H7 (cell line): ENCODE data around the gene PHYKPL. TPM values are rescaled to one million over a fixed set of nuclear protein-coding genes. Genes with fewer than 3 reads are reported as not detected.
A peak's percentile ranks its signal among the peaks of the same experiment; 100 is the strongest.

ENCODE experiments used
- DNase-seq: peaks from one replicate; pipeline ENCODE4 v3.0.0; 2012
- H3K27me3 ChIP-seq: 2 replicates; pipeline ENCODE4 v1.6.0; 2011; ENCODE audit warnings: mild to moderate bottlenecking, low read length; ENCODE audit not compliant: control insufficient read depth, insufficient read depth
- H3K36me3 ChIP-seq: replicated peaks from 2 replicates; pipeline ENCODE4 v1.5.1; 2011; ENCODE audit warnings: low read length; ENCODE audit not compliant: control insufficient read depth, insufficient read depth
- H3K4me3 ChIP-seq: 2 replicates; pipeline ENCODE4 v1.5.1; 2011; ENCODE audit warnings: low read depth, mild to moderate bottlenecking, control low read depth, low read length, moderate library complexity; ENCODE audit not compliant: insufficient read depth
- total RNA-seq: library from RNA; depleted of rRNA; stranded (reverse); fragments of >200 nt; shearing (Covaris generic); gene quantifications from 2 replicates; pipeline ENCODE4 v1.2.3, GENCODE V29; 2014; rRNA removed

Gene PHYKPL
- total RNA-seq = 11.3 and 25.1 TPM in 2 replicates

DNA sequence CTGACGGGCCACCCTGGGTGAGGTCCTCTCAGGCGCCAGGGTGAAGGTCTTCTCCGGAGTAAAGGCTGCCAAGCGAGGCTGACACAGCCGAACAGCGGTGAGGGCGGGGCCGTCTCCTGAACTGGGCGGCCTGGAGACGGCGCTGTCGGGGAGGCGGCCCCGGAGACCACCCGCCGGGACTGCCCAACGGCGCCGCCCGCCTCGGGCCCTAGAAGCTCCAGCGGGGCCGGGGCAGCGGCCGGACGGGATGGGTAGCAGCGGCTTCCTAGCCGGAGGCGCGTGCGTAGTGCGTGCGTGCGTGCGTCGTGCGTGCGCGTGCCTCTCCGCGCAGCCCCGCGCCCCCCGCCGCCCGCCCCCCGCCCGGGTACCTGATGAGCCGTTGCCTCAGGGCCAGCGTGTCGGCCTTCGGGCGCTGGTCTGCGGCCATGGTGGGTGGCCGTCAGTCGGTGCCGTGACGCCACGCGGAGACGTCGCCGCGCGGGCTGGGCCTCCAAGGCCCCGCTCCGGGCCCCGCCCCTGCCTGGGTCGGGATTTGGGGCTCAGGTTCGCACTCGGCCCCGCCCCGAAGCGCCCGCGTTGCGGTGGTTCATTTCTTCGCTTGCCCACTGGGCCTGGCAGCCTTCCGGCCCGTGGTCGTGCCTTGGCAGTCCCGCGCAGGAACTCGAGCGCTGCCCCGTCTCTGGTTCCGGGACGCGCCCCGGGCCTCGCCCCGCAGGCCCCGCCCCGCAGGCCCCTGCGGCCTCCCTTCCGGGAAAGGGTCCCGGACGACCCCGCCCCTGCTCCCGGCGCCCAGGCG, at the start of gene PHYKPL:
PHYKPL (minus strand) TSS at position 679 of the 796 bp plus-strand sequence; CDS start at position 427, 252 bp downstream.
- Histone ChIP-seq H3K27me3 (no peaks in the 10 kb centered on the region), H3K36me3 (peaks cover 15% of the 10 kb centered on the region), H3K4me3 (peak within 1 kb of the TSS; percentile 82)
- DNase-seq = peak; percentile 95

DNA sequence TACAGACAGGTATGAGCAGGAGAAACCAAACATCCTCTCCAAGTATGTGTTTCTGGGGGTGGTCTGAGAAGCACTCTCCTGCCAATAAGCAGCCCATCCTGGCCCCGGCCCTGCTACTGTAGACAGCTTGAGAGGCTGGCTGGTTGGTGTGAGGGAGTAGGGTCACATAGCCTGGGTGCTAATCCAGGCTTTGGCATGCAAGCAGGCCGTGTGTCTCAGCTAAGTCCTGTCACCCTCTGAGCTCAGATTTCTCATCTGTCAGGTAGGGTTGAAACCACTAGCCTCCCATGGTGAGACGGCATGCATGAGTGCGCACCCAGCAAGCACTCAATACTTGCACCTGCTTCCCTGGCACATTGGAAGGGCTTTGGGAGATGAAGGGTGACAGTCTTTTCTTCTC, 49.8 kb upstream of the PHYKPL start:
- Histone ChIP-seq H3K4me3 (no peak overlapping the region), H3K27me3 (no peaks in the 10 kb centered on the region), H3K36me3 (no peaks in the 10 kb centered on the region)
- no peak for DNase-seq

DNA sequence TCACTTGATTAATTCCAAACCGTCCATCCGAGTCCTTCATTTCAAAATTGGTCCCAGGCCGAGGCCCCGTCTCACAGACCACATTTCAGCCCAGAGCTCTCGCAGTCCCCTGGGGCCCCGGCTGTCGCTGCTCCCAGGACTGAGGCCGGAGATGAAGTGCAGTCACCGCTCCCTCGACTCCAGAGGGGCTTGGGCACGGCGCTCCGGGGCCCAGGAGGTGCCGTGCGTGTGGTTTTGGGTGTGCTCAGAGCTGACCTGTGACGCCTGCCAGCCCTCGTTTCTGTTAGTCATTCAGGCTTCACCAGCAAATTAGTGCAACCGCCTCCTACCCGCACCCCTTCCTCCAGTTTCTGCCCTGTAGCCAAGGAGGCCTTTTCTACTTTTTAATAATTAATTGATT, 48.7 kb upstream of the PHYKPL start:
- DNase-seq = no peak

DNA sequence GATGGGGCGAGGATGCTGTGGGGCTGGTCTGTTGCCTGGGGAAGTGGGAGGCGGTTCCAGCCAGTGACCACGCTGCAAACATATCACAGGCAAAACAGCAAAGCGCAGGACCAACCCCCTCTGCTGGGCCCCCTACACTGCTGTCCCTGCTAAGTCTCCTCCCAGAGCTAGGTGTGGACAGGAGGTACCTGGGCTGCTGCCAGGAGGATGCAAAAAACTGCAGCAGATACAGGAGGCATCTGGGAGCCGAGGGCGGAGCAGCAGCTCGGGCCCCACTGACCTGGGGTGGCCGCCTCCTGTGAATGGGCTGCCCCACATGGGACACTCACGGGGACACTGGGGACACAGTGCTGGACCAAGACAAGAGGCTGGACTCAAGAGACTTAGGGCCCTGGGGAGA, 48.0 kb upstream of the PHYKPL start:
- no peak for DNase-seq

More for the DNA sequence above, 48.7 kb upstream of the PHYKPL start:
- Histone ChIP-seq H3K27me3 (no peaks in the 10 kb centered on the region), H3K4me3 (no peak overlapping the region), H3K36me3 (no peaks in the 10 kb centered on the region)

DNA sequence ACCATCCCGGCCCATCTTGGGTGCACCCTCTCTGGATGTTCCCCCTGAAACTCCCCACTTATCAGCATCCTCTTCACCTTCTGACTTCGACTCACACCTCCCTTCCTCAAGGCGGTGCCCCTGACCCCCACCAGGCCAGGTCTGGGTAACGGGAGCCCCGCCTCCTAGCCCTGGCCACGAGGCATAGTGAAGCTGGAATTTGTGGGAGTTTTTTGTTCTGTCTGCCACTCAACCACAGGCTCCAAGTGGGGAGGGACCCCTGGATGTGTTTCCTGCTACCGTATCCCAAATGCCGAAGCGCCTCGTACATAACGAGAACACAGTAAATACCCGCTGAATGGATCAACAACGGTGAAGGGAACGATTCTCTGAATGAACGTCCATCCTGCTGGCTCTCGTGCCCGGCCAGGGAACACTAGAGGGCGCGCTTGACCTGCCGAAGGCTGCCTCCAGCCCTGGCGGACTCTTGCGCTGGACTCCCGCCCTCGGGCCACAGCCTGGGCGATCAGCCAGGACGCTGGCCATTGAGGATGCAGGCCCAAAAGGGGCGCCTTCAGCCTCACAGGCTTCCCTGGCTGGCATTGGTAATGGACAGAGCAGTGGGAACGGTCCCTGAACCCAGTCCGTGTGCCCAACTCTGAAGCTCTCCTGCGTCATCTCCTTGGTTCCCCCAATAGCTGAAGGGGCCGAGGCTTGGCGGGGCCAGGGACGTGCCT, 47.3 kb upstream of the PHYKPL start:
- no peaks in the 10 kb centered on the region for H3K27me3 ChIP-seq
- no peak overlapping the region for H3K4me3 ChIP-seq
- DNase-seq = peak; percentile 98
- H3K36me3 ChIP-seq = no peaks in the 10 kb centered on the region

More for the DNA sequence above, 48.0 kb upstream of the PHYKPL start:
- Histone ChIP-seq H3K4me3 (no peak overlapping the region), H3K36me3 (no peaks in the 10 kb centered on the region), H3K27me3 (no peaks in the 10 kb centered on the region)

DNA sequence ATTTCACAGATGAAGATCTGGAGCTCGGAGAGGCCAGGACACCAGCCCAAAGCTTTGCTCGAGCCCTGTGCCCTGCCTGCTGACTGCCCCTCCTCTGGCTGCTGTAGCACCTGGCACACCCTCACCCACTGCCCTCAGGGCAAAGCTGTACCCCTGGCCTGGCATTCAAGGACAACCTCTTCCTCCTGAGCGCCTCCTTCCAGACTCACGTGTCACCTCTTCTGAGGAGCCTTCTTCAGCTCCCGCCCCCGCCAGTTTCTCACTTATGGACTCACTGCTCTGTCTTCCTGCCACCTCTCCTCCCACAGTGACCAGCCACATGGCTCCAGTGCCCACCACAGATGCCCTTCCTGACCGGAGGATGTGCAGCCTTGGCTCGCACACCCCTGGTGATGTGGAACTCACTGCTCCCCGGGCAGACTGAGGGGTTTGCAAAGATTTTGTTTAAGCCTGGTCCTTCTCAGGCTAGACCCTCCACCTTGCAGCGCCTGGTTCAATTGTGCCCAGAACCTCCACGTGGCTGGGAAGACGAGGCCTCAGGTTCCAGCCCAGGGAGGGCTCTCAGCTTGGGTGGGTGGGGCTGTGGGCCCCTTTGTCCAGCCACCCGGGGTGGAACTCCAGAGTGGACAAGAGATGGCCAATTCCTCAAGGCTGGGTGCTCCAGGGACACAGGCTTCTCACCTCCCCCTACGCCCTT, 46.6 kb upstream of the PHYKPL start:
- no peak for DNase-seq
- Histone ChIP-seq H3K4me3 (no peak overlapping the region), H3K27me3 (no peaks in the 10 kb centered on the region), H3K36me3 (no peaks in the 10 kb centered on the region)

DNA sequence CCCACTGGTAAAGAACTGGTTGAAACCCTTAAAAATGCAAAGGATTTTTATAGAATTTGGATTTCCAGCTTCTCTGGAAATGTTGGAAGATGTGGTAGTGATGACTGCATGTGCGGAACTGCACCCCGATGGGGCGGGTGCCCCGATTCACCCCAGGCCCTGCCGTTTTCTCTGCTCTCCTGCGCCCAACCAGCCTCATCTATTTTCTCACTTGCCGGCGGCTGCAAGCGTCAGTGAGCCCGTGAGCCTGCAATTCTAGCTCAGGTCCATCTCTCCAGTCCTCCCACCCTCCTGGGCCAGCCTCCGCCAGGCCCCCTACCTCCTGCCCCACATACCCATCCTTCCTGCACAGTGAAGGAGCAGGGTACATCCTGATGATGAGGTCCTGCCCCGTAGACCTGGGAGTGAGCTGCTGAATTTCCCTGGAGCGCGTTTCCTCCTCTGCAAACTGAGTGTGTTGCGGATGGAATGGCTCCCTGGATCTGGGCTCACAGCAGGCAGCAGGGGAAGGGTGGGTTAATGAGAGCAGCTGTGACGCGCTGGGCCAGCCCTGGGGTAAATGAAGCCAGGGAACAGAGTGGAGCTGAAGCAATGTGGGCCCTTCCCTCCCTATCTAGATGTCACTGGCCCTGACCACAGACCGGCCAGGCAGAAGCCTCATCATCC, 45.9 kb upstream of the PHYKPL start:
- Histone ChIP-seq H3K36me3 (no peaks in the 10 kb centered on the region), H3K27me3 (no peaks in the 10 kb centered on the region), H3K4me3 (no peak overlapping the region)
- no peak for DNase-seq

DNA sequence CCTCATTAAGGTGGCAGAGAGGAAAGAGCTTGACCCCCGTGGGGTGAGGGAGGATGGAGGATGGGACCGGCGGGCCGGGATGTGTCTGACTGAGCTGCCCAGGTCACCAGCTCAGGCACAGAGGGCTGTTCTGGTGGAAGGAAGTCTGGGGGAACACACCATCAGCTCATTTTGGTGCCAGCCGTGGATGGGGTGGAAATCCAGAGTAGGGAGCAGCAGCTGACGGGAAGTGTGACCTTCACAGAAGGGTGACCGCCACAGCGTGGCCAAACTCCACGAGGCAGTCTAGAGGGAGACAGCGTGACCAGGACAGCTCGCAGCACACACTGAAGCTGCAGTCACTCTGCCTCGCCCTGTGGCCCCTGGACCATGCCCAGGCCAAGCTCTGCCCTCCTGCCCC, 45.3 kb upstream of the PHYKPL start:
- DNase-seq = no peak
- H3K4me3 ChIP-seq = no peak overlapping the region
- no peaks in the 10 kb centered on the region for H3K27me3 ChIP-seq
- H3K36me3 ChIP-seq = no peaks in the 10 kb centered on the region

DNA sequence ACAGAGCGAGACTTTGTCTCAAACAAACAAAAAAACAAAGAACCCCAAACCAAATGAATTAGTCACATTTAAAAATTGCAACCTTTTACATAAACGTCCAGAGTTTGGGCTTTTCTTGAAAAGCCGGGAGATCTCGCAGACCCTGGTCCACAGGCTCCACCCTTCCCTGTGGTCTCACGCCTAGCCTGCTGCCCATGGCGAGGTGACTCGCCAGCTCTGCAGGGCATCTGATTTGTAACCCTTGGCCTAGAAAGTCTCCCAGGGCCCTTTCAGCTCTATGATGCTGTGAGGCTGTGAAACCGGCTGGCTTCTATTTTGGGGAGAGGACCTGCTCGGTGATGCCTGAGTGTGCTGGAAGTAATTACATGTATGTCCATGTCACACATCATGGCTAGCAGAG, 44.7 kb upstream of the PHYKPL start:
- H3K4me3 ChIP-seq = no peak overlapping the region
- no peaks in the 10 kb centered on the region for H3K36me3 ChIP-seq
- DNase-seq = no peak
- no peaks in the 10 kb centered on the region for H3K27me3 ChIP-seq

DNA sequence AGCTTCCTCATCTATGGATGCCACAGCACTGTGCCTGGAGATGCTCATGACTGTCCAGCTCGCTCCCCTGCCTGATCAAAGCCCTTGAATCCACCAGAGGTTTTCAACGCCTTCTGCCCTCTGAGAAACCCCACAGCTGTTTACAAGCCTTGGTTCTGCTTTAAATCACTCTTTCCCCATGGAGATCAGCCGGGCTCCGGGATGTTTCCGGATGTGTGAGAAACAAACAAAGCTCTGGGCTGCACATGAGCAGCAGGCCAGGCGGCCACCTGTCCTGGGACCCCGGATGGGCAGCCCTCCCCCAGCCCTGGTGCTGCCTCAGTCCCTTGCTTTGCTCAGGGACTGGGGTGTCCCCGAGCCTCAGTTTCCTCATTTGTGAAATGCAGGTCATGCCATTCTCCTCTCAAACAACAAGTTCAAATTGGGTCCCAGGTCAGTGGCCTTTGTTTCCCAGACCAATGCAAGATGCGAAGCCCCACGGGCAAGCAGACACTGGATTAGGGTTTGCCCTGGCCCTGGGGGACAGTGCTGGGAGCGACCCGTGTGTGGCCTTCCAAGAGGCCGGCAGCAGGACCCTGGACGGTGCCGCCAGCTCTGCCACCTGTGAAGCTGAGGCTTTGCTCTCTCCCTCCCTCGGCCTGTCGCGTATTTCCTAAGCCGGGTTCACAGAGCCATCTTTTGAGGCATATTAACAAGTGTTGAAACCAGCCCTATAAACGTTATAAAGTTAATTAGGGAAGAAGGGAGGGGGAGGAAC, 42.4 kb upstream of the PHYKPL start:
- no peak for DNase-seq
- Histone ChIP-seq H3K36me3 (no peaks in the 10 kb centered on the region), H3K27me3 (no peaks in the 10 kb centered on the region), H3K4me3 (no peak overlapping the region)

DNA sequence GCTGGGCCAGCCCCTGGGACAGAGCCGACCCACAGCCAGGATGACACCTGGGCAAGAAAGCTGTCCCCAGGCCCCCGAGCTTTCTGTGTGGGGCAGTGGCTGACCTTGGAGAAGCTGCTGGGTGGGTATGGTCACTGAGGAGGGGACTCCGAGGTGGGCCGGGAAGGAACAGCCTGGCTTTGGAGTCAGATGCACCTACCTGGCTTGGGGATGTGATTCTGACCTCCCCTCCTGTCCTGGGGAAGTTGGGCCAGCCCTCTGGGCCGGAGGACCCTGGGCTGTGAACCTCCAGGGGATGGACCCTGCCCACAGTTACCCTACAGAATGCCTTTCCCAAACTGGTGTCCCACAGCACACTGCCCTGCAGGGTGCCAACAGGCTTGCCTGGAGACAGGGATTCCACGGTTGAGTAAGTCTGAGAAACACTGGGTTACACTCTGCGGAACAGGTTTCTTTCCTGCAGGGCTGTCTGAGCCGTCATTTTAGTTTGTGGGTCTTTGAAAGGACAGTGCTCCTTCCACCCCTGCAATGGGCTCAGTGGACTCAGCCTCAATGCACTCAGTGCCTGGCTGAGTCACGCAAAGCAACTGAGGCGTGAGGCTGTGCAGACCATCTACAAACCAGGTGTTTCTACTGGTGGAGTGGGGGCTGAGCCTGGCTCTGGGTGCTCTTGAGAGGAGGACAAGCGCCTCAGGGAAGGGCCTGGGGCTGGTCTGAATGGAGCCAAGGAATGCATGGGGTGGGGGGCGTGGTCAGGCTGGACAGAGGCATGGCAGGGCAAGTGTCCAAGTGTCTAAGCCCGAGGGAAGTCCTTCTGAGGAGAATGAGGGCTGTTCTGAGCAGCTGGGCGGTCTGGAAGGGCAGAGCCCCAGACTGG, 41.3 kb upstream of the PHYKPL start:
- no peak for DNase-seq
- Histone ChIP-seq H3K4me3 (no peak overlapping the region), H3K27me3 (no peaks in the 10 kb centered on the region), H3K36me3 (no peaks in the 10 kb centered on the region)

DNA sequence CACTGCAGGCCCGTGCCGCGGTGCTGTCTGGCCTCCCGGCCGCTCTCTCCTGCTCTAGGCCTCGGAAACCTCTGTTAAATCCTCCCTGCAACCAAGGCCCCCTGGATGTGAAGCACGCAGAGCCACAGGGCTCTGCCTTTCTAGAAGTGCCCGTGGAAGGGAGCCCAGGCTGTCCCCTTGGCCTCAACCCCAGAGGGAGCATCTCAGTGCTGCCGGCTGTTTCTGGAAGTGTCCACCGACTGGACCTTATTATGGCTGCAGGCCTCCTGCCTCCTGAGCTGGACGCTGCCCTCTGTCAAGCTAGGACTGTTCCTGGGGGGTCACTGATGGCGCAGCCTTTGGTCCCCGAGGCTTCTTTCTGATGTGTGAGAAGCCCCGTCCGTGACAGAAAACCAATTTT, 40.4 kb upstream of the PHYKPL start:
- H3K36me3 ChIP-seq = no peaks in the 10 kb centered on the region
- no peak for DNase-seq
- no peaks in the 10 kb centered on the region for H3K27me3 ChIP-seq
- no peak overlapping the region for H3K4me3 ChIP-seq

DNA sequence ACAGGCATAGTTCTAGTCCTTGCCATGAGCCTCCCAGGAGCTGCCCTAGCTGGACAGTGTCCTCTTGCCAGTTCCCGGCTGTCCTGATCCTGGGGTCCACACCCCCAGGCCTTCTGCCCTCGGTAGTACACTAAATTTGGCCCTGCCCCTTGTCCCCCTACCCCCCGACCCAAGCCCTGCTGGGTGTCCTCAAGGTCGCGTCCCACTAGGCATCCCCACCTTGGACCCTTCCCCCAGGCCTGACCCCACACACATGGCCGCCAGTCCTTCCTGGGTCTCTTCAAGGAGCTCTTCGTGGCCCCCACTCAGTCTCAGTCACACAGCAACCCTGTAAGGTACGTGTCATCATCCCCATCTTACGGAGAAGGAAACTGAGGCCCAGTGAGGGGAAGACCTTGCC, 40.0 kb upstream of the PHYKPL start:
- H3K4me3 ChIP-seq = no peak overlapping the region
- H3K27me3 ChIP-seq = no peaks in the 10 kb centered on the region
- no peak for DNase-seq
- H3K36me3 ChIP-seq = no peaks in the 10 kb centered on the region
